ENCODE measurements around the gene RABL6. TPM values are rescaled to one million over a fixed set of nuclear protein-coding genes. Genes with fewer than 3 reads are reported as not detected.

Gene RABL6
- total RNA-seq, 2 experiments from 2014 or later: 46.4 to 48.5 TPM

DNA sequence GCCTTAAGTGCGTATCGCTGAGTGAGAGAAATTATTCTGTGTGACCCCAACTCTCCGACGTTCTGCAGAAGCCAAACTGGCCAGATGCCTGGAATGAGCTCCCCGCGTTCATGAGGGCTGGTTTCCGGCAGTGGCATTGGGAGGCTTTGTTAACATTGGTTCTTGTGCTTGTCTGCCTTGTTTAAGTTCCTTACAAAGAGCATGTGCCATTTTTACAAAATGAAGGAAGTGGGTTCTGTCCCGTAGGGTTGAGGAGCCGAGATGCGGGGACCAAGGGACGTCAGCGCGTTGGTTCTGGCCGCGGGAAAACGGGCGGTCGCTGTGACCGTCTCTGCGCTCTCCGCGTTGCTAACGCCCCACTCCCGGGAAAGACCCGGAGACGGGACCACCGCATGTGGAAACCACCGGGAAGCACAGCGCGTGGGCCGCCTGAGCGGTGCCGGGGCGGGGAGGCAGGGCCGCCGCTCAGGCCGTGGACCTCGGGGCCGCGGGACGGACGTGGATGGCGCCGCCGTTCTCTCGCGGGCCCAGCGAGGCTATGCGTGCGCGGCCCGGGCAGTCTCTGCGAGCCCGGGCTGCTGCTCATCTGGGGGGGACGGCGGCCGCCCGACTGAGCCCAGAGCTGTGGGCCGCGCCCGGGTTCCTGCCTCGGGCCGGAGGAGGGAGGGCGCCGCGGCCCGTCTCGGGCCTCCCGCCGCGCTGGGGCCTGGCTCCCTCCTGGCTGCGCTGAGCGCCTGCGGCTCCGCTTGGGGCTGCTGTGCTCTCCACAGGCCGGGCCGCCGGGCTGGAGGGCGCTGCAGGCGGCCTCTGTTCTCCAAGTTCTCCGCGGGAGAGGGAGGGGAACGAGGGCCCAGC is 13.4 kb downstream of the RABL6 start:
- Mint-ChIP-seq H3K27ac (no peak overlapping the region), H3K9me3 (no peaks in the 10 kb centered on the region), H3K27me3 (no peaks in the 10 kb centered on the region), H3K4me3 (no peak overlapping the region), H3K36me3 (ENCODE audit: low read depth) (peaks cover 14% of the 10 kb centered on the region), H3K4me1 (ENCODE audit: low read depth) (peaks cover 8% of the 10 kb centered on the region)
- Histone ChIP-seq H3K4me3 (ENCODE audit: low read length) (no peak overlapping the region), H3K27ac (ENCODE audit: low read depth in 1 of 2, low read length in 2 of 2) (no peak overlapping the region), H3K27me3 (ENCODE audit: control insufficient read depth in 1 of 2, insufficient read depth in 2 of 2, low read length in 2 of 2) (no peaks in the 10 kb centered on the region), H3K4me1 (ENCODE audit: insufficient read depth, low read length) (no peaks in the 10 kb centered on the region), H3K9me3 (ENCODE audit: control insufficient read depth in 1 of 2, insufficient read depth in 1 of 2, low read length in 2 of 2) (no peaks in the 10 kb centered on the region), H3K36me3 (ENCODE audit: insufficient read depth, low read length) (peaks cover 12% of the 10 kb centered on the region)
- DNase-seq (peak in 1 of 14 experiments; percentile 18), ATAC-seq (ENCODE audit: poor library complexity) (no peak)
- ChIA-PET POLR2A (no interaction called here), CTCF (no interaction called here)
- intact Hi-C loops (cut with DNase I, micrococcal nuclease): no loop called here
- TF ChIP-seq, protein P1, sequence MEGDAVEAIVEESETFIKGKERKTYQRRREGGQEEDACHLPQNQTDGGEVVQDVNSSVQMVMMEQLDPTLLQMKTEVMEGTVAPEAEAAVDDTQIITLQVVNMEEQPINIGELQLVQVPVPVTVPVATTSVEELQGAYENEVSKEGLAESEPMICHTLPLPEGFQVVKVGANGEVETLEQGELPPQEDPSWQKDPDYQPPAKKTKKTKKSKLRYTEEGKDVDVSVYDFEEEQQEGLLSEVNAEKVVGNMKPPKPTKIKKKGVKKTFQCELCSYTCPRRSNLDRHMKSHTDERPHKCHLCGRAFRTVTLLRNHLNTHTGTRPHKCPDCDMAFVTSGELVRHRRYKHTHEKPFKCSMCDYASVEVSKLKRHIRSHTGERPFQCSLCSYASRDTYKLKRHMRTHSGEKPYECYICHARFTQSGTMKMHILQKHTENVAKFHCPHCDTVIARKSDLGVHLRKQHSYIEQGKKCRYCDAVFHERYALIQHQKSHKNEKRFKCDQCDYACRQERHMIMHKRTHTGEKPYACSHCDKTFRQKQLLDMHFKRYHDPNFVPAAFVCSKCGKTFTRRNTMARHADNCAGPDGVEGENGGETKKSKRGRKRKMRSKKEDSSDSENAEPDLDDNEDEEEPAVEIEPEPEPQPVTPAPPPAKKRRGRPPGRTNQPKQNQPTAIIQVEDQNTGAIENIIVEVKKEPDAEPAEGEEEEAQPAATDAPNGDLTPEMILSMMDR (IDR thresholded peaks at IDR 0.05): no peak

DNA sequence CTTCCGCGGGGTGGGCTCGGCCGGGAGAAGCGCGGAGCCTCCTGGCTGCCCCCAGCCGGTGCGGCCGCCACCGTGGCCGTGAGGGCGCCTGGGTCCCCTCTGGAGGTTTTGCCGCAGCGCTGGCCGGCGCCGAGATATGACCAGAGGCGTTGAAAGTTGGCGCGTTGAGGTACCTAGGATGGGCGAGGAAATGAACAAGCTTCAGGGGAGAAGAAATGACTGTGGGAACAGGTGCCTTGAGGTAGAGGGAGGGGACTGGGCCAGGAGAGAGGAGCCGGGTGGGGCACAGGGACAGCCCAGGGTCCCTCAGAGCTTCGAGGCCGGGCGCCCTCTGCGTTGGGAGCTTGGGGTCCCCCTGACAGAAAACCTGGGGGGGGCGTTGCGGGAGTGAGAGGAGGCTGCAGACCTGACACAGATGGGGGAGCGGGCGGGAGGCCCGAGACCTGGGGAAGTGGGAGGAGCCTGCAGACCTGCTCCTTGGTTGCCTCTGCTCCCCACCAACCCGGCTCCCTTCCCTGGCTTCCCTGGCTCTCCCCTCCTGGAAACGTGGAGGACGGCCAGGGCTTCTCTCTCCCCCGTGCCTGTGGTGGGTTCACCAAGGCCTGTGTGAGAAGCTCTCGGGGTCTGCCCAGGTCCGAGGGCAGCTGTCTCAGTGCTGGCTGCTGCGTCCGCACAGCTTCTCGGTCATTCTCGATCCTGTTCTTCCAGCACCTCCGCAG is 14.2 kb downstream of the RABL6 start:
- Histone ChIP-seq H3K27me3 (ENCODE audit: control insufficient read depth in 1 of 2, insufficient read depth in 2 of 2, low read length in 2 of 2) (no peaks in the 10 kb centered on the region), H3K9me3 (ENCODE audit: control insufficient read depth in 1 of 2, insufficient read depth in 1 of 2, low read length in 2 of 2) (no peaks in the 10 kb centered on the region), H3K27ac (ENCODE audit: low read depth in 1 of 2, low read length in 2 of 2) (no peak overlapping the region), H3K4me3 (ENCODE audit: low read length) (no peak overlapping the region), H3K4me1 (ENCODE audit: insufficient read depth, low read length) (no peaks in the 10 kb centered on the region), H3K36me3 (ENCODE audit: insufficient read depth, low read length) (peaks cover 16% of the 10 kb centered on the region)
- peaks cover 10% of the 10 kb centered on the region for H3K36me3 Mint-ChIP-seq (ENCODE audit: low read depth)
- intact Hi-C loops (cut with DNase I, micrococcal nuclease): no loop called here
- H3K9me3 Mint-ChIP-seq: no peaks in the 10 kb centered on the region
- no peak overlapping the region for H3K27ac Mint-ChIP-seq
- H3K4me1 Mint-ChIP-seq (ENCODE audit: low read depth): peaks cover 8% of the 10 kb centered on the region
- no peak for ATAC-seq (ENCODE audit: poor library complexity)
- ChIA-PET CTCF (no interaction called here), POLR2A (no interaction called here)
- no peaks in the 10 kb centered on the region for H3K27me3 Mint-ChIP-seq
- DNase-seq: peak in 1 of 14 experiments; percentile 19
- TF ChIP-seq, protein P1 (IDR thresholded peaks at IDR 0.05): no peak
- no peak overlapping the region for H3K4me3 Mint-ChIP-seq

DNA sequence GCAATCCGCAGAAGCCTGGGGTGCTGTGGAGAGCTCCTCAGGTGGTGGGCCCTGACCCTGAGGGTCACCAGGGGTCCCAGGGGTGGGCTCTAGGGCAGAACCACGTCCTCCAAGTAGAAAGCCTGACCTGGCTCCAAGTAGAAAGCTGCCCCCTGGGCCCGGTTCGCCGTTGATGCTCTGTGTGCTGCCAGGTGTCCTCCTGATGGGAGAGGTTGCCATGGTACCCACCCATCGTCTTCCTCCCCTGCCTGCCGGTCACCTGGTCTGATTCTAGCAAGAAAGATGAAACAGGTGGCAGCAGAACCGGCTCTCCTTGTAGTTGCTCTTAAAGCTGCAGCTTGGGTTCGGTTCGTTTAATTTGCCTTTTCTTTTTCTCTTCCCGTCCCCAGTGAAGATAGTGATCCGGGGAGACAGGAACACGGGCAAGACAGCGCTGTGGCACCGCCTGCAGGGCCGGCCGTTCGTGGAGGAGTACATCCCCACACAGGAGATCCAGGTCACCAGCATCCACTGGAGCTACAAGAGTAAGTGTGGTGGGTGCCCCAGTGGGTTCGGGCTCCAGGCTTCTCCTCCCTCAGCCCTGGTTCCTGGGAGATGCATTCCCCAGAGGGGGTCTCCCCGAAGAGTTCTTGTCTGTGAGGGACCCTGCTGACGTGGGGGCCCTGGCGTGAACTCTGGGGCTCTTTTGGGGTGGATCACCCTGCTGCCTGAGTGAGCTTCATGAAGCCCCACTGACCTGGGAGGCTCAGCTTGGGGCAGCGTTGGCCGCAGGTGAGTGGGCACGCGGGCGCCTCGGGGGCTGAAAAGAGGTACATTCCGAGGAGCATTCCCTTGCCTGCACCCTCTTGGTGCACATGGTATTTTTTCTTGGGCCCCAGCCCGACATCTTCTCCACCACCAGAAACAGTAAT is 15.6 kb downstream of the RABL6 start:
- no peak for ATAC-seq (ENCODE audit: poor library complexity)
- peaks cover 9% of the 10 kb centered on the region for H3K36me3 Mint-ChIP-seq (ENCODE audit: low read depth)
- H3K4me1 ChIP-seq (ENCODE audit: insufficient read depth, low read length): no peaks in the 10 kb centered on the region
- no peaks in the 10 kb centered on the region for H3K27me3 ChIP-seq (ENCODE audit: control insufficient read depth in 1 of 2, insufficient read depth in 2 of 2, low read length in 2 of 2)
- H3K27ac Mint-ChIP-seq: no peak overlapping the region
- ChIA-PET CTCF (no interaction called here), POLR2A (no interaction called here)
- H3K4me1 Mint-ChIP-seq (ENCODE audit: low read depth): peaks cover 8% of the 10 kb centered on the region
- H3K36me3 ChIP-seq (ENCODE audit: insufficient read depth, low read length): peaks cover 23% of the 10 kb centered on the region
- H3K27me3 Mint-ChIP-seq: no peaks in the 10 kb centered on the region
- intact Hi-C loops (cut with DNase I, micrococcal nuclease): no loop called here
- no peaks in the 10 kb centered on the region for H3K9me3 ChIP-seq (ENCODE audit: control insufficient read depth in 1 of 2, insufficient read depth in 1 of 2, low read length in 2 of 2)
- H3K4me3 Mint-ChIP-seq: no peak overlapping the region
- no peaks in the 10 kb centered on the region for H3K9me3 Mint-ChIP-seq
- no peak for DNase-seq
- no peak overlapping the region for H3K4me3 ChIP-seq (ENCODE audit: low read length)
- no peak overlapping the region for H3K27ac ChIP-seq (ENCODE audit: low read depth in 1 of 2, low read length in 2 of 2)
- TF ChIP-seq, protein P1 (IDR thresholded peaks at IDR 0.05): no peak

Measured in CD4-positive, alpha-beta T cell (primary cell).